GM18861 (cell line): ENCODE measurements around the gene OR10X1.

Experiments used
- ATAC-seq: cut with Tn5 transposase; IDR thresholded peaks from one replicate; pipeline ENCODE4 v1.9.1; 2021; ENCODE audit not compliant: unreplicated experiment

Gene OR10X1, protein sequence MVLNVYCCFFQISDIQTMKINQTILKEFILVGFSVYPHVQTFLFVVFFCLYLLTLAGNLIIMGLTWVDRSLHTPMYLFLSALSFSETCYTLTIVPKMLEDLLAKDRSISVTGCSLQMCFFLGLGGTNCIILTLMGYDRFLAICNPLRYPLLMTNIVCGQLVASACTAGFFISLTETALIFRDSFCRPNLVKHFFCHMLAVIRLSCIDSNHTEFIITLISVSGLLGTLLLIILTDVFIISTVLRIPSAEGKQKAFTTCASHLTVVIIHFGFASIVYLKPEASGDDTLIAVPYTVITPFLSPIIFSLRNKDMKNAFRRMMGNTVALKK

DNA sequence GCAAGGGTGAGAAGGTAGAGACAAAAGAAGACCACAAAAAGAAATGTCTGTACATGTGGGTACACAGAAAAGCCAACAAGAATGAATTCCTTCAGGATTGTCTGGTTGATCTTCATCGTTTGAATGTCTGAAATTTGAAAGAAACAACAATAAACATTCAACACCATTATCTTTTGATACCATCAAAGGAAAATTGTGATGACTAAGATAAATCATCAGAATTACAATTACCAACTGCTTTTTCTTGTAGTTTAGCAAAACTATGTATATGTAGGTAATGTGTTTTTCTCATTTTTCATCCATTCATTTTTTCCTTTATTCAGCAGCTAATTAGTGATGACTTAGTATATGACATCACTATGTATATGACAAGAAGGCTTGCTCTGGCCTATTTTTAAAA is at the start of gene OR10X1:
Gene OR10X1 (minus strand): TSS at position 167 of the 400 bp plus-strand sequence. CDS start 0 bp downstream, at position 167.
- ATAC-seq: no peak

DNA sequence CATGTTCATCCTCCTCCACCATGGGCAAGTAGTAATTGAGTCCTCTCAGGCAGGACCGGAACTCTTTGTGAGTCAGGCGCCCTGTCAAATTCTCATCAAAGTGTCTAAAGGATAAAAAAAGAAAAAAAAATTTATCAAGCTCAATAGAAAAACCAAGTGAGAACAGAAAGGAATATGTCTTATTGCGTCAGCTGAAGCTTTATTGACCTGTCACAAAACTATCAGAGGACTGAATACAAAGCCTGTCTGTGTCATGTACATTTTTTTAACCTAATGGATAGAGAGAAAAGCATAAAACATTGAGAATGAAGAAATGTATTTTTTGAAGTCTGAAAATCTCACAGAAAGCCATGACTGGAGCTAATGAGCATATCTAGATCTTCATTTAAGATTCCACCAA is 34.1 kb upstream of the OR10X1 start:
- ATAC-seq: no peak

DNA sequence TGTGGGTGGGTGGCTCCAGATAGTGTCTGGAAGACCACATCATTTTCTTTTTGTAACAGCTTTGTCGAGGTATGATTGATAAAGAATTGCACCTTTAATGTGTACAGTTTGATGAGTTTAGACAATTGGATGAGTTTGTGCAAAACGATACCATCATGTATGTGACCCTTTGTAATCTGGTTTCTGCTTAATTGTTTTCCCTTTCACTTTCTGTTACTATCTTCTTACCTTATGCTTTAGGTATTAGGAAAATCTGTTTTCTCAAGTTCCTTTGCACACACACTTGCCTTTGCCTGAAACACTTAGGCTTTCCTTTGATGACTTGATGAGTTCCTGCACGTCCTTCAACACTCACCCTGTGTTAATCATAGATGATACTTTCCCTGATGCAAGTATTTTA is 32.2 kb upstream of the OR10X1 start:
- no peak for ATAC-seq

DNA sequence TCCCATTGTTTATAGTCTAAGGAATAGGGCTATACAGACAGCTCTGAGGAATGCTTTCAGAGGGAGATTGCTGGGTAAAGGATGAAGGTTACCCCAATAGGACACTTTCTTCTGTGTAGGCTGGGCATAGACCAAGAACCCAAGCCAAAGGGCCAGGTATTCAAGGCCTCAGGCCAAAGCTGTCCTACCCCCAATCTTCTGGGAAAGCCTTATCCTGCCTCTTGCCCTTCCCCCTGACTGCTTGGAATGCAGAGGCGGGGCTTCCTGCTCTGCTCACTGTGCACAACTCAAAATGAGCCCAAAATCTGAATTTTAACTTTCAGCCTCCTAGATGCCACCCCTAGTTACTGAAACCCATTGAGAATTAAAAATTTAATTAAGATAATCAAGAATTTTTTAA is 27.6 kb upstream of the OR10X1 start:
- no peak for ATAC-seq

DNA sequence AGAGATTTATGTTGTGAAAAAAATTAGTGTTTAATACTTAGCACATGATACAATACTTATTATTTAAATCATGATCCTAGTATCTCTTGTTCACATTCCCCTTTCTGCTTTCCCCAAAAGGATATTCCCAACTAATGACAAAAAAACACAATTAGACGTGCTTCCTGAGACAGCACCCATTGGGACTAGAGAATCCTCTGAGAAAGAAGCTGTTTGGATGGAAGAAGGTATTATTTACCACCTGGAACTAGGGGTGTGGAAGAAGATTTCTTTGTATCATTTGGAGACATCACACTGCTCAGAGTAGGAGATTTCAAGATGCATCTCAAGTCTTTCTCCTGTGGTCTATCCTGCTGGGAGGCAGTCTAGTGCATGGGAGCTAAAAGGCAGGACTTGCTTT is 25.3 kb upstream of the OR10X1 start, which contains the start of gene OR10Z1:
Gene OR10Z1 (plus strand): TSS at position 301 of the 400 bp plus-strand sequence. CDS start 1,171 bp downstream, outside the sequence.
- no peak for ATAC-seq

DNA sequence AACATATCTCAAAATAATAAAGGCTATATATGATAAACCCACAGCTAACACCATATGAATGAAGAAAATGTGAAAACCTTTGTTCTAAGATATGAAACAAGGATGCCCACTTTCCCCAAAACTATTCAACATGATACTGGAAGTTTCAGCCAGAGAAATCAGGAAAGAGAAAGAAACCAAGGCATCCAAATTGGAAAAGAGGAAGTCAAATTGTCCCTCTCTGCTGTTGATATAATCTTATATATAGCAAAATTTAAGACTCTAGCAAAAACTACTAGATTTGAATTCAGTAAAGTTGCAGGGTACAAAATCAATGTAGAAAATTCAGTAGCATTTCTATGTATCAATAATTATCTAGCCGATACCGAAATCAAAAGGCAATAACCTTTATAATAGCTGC is 21.0 kb upstream of the OR10X1 start:
- ATAC-seq: no peak

DNA sequence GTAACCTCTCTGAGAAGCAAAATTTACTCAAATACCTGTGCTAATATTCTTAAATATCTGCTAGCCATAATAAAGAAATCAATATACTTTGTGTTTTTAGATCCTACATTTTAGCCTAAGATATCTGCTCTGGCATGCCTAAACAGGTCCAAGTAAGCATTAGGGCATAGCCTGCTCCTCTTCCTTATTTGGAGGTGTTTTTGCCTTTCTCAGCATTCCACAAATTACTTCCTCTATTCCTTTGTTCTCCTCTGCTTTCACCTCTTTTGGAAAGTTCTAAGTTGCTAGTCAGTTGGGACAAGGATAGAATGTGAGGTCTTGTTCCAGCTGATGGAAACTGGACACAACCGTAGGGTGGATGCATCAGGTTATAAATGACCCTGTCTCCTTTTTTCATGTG is 7.2 kb upstream of the OR10X1 start:
- no peak for ATAC-seq

DNA sequence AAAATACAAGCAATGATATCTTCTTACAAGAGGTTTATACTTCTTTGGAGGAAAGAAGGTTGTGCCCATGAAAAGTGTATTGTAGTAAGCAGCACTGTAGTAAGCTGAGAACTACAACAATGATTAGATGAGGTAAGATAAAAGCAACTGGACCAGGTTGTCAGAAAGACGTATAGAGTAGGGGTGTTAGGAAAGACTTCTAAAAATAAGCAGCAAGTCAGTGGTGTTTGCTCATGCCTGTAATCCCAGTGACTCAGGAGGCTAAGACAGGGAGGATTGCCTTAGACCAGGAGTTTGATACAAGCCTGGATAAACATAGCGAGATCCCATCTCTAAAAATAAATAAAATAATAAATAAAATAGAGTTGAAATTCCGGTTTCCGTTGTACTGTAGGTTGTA is 4.3 kb upstream of the OR10X1 start:
- ATAC-seq: no peak

DNA sequence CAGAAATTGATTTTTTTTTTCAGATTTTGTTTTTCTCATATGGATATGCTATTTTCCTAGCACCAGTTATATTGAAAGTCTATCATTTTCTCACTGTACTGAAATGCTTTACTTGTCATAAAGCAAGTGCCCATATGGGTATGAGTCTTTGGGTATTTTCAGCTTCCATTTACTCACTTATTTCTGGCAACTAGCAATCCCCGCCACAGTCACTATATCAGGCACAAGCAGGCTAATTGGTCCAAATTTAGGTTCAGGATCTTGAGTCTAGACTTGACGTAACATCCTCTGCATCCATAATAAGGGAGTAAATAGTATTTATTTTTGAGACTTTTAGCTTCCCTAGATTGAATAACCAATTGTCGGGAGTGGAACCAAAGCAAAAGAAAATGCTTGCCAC is 2.1 kb downstream of the OR10X1 start:
- no peak for ATAC-seq

DNA sequence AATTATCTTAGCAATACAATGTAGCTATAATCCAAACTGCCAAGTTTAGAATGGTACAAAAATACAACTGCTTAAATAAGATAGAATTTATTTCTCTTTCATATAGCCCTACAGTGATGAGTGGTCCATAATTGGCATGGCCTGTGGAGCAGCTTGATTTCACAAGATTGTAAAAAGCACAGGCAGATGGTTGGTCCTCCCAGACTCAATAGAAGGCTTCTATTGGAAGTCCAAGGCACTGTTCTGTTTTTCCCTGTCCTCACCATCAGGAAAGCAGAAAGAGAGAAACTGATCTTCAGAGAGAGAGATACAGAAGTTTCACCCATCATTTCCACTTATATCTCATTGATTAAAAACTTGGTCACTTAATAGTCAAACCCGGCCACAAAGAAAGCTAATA is 7.5 kb downstream of the OR10X1 start:
- no peak for ATAC-seq

DNA sequence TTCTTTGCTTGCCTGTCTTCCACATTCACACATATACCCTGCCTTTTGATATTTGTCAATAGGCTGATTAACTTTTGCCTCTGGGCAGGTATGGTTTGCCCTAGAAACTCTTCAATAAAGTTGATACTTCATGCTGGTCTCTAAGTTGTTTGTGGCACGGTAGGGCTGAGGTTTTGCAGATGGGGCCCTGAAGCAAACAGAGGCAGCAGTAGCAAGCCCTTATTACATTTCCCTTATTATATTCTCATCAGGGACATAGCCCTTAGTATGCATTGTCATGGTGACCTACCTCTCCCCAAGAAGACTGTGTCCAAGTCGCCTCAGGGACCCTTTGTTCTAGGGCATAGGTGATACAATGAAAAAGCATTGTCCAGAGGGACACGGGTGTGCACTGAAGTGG is 9.2 kb downstream of the OR10X1 start, which contains the start of gene OR6P1:
Gene OR6P1 (minus strand): TSS at position 101 of the 400 bp plus-strand sequence. CDS start 6,976 bp downstream, outside the sequence.
- ATAC-seq: no peak

DNA sequence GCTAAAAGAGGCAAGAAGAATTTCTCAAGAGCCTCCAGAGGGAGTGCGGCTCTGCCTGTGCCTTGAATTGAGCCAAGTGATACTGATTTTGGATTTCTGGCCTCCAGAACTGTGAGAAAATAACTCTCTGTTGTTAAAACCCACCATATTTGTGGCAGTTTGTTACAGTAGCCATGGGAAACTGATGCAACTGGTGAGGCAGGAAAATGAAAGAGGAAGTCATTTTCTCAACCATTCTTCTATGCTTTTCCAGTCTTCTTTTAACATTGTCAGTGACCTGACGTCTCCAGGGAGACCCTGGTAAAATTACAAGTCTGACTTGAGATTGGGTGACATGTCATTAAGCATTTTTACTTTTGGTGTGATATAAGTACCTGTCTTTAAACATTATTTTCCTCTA is 15.1 kb downstream of the OR10X1 start:
- no peak for ATAC-seq

DNA sequence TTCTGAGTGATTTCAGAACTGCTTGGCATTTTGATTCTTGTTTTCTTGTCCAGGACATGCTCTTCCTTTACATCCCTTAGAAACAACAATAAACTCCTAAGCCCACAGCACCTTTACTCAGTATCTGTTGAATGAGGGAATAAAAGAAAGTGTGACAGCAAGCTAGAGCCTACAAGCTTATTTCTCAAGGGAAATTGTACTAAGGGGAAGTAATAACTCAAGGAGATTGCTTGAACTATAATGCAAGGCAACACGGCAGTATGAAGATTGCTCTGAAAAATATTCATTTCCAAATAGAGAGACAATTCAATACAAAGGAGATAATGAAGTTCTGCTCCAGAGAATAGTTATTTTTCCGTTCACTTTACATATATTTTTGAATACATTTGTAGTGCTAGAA is 15.8 kb downstream of the OR10X1 start:
- no peak for ATAC-seq

DNA sequence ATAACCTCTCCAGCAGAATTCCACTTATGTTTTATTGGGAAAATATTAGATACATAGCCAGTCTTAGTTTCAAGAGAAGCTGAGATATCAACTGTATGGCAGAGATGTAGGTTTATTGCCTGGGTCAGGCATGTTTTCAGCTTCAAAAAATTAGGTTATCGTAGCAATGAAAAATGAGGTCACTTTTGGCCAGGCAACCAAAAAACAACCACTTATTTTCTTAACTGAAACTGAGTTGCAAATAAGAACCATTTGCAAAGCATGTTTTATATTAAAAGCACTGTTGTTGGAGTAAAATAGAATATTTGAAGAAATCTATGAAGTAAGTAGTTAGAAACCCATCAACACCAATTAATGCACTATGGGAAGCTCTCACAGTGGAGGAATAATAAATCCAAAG is 20.0 kb downstream of the OR10X1 start:
- no peak for ATAC-seq

DNA sequence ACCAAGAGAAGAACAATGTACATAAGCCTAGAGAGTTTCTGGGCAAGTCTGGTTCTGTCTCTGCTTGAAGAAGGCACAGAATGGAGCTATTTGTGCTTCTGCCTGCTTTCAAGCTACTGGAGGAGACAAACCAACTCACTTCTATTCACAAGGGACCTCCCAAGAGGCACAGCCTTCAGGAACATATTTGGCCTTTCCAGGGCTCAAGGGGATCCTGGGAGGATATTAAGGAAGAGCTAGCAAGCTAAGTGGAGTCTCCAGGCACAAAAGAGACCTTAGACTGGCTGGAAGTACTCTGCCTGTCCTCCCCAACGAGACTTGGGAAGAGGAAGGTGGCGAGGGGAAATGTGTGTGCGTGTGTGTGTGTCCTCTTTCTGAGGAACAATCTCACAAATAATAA is 25.3 kb downstream of the OR10X1 start, which contains the start of gene OR6Y1:
Gene OR6Y1 (minus strand): TSS at position 54 of the 400 bp plus-strand sequence. CDS start 6,300 bp downstream, outside the sequence.
- ATAC-seq: no peak

DNA sequence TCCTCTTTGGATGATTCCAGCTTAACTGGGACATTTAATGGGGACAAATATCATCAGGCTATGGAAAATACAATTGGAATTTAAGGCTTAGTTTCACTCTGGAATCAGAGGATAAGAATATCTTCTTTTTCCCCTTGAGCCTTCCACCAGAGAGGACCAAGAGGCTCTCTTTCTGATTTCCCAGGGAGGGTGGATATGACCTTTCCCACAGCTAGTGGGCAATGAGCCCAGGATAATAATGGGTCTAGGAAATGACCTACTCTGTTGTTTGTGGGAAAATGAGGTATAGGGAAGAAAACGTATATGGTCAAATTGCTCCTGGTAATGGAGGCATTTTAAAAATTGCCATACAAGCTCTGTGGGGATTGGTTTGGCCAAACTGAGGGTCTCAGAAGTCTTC is 27.4 kb downstream of the OR10X1 start:
- no peak for ATAC-seq

DNA sequence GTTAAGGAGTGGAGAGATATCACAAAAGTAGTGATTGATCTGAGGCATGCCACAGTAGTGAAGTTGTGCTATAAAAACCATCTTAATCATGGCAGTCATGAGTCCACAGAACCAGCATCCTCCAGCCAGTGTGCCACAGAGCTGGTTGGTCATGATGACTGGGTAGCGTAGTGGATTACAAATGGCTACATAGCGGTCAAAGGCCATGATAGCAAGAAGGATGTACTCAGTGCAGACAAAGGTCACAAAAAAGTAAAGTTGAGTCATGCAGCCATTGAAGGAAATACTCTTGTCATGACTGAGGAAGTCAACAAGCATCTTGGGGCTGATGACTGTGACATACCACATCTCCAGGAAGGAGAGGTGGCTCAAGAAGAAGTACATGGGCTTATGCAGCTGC is 32.2 kb downstream of the OR10X1 start:
- ATAC-seq: no peak

DNA sequence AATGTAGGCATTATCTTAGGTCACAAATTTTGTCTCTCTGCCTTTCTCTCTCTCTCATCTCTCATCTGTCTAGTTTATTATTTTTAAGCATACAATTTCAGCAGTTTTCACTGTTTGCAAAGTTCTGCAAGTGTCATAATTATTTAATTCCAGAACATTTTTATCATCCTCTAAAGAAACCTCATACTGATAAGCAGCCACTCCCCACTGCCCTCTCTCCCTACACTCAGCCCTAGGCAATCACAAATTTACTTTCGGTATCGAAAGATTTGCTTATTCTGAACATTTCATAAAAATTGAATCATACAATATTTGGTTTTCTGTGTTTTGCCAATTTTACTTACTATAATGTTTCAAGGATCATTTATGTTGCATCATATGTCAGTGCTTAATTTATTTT is 42.1 kb downstream of the OR10X1 start:
- no peak for ATAC-seq

DNA sequence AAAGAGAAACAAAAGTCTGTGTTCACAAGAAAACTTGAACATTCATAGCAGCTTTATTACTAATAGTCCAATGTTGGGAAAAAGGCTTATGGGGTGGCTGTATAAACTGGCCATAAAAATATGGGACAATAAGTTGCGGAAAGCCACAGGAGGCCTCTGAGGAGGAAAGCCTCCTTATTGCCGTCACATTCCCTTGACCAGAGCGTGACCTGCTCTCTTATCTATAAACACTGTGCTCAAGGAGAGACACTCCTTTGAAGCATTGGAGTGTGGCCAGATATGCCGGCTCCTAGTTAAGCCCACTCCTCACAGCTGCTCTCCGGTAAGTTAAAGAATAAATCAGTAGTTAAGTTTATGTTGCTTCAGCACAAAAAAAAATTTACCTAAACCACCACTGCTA is 45.2 kb downstream of the OR10X1 start:
- no peak for ATAC-seq
